ENCODE data around the gene MDFIC.

Gene MDFIC

GRCh38 chr7:114934713-114935112 lies 12.8 kb downstream of the MDFIC start:
- Histone ChIP-seq H3K4me1 (ENCODE audit: control insufficient read depth in 5 of 5, insufficient read depth in 5 of 5, low read length in 5 of 5) (peaks cover 0 to 86% (median 56%) of the 10 kb centered on the region in 5 donors), H3K36me3 (ENCODE audit: control insufficient read depth in 5 of 5, insufficient read depth in 5 of 5, low read length in 5 of 5) (no peaks in the 10 kb centered on the region), H3K27ac (ENCODE audit: low read depth, low read length) (peak overlapping the region; percentile 38), H3K9me3 (ENCODE audit: control insufficient read depth in 5 of 5, low read length in 5 of 5) (no peaks in the 10 kb centered on the region), H3K9ac (ENCODE audit: low read length in 5 of 5) (peak overlapping the region in 1 of 5 donors; percentile 48), H3K27me3 (ENCODE audit: control insufficient read depth in 5 of 5, insufficient read depth in 4 of 5, low read length in 5 of 5) (no peaks in the 10 kb centered on the region), H3K4me3 (ENCODE audit: low read depth in 1 of 5, low read length in 5 of 5) (no peak overlapping the region)

- H3K4me3 ChIP-seq (ENCODE audit: low read depth in 1 of 5, low read length in 5 of 5), result no peak overlapping the region
- H3K4me1 ChIP-seq (ENCODE audit: control insufficient read depth in 5 of 5, insufficient read depth in 5 of 5, low read length in 5 of 5), result peaks cover 0 to 84% (median 53%) of the 10 kb centered on the region in 5 donors
- H3K9me3 ChIP-seq (ENCODE audit: control insufficient read depth in 5 of 5, low read length in 5 of 5), result no peaks in the 10 kb centered on the region
- H3K27me3 ChIP-seq (ENCODE audit: control insufficient read depth in 5 of 5, insufficient read depth in 4 of 5, low read length in 5 of 5), result no peaks in the 10 kb centered on the region
- peak overlapping the region; percentile 38 for H3K27ac ChIP-seq (ENCODE audit: low read depth, low read length)
- no peaks in the 10 kb centered on the region for H3K36me3 ChIP-seq (ENCODE audit: control insufficient read depth in 5 of 5, insufficient read depth in 5 of 5, low read length in 5 of 5)
- H3K9ac ChIP-seq (ENCODE audit: low read length in 5 of 5), result peak overlapping the region in 1 of 5 donors; percentile 32
Measured at GRCh38 chr7:114936471-114936870, 14.6 kb downstream of the MDFIC start.

- peak overlapping the region; percentile 6 for H3K27ac ChIP-seq (ENCODE audit: low read depth, low read length)
- H3K36me3 ChIP-seq (ENCODE audit: control insufficient read depth in 5 of 5, insufficient read depth in 5 of 5, low read length in 5 of 5), result peaks cover 0 to 2% (median 0%) of the 10 kb centered on the region in 5 donors
- peaks cover 0 to 82% (median 53%) of the 10 kb centered on the region in 5 donors for H3K4me1 ChIP-seq (ENCODE audit: control insufficient read depth in 5 of 5, insufficient read depth in 5 of 5, low read length in 5 of 5)
- H3K27me3 ChIP-seq (ENCODE audit: control insufficient read depth in 5 of 5, insufficient read depth in 4 of 5, low read length in 5 of 5), result no peaks in the 10 kb centered on the region
- H3K4me3 ChIP-seq (ENCODE audit: low read depth in 1 of 5, low read length in 5 of 5), result no peak overlapping the region
- no peak overlapping the region for H3K9ac ChIP-seq (ENCODE audit: low read length in 5 of 5)
- H3K9me3 ChIP-seq (ENCODE audit: control insufficient read depth in 5 of 5, low read length in 5 of 5), result no peaks in the 10 kb centered on the region
Measured at GRCh38 chr7:114937446-114937845, 15.6 kb downstream of the MDFIC start.

DNA sequence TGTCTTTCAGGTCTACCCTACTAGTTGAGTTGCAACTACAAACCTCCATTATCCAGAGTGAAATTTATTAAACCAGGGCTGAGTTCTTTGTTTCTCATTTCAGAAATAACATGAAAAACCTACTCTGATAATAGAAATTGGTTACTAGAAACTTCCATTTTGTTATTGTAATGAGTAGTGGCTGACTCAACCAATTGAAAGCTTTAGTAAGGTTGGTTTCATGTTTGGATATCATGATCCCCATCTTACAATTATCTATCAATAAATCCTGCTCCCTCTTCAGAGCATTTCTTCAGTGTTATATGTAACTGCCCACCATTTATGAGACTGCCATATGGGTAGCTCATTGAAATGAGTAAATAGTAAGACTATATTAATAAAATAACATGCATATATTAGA lies 16.9 kb downstream of the MDFIC start:
- no peaks in the 10 kb centered on the region for H3K27me3 ChIP-seq (ENCODE audit: control insufficient read depth in 5 of 5, insufficient read depth in 4 of 5, low read length in 5 of 5)
- H3K9me3 ChIP-seq (ENCODE audit: control insufficient read depth in 5 of 5, low read length in 5 of 5), result no peaks in the 10 kb centered on the region
- H3K36me3 ChIP-seq (ENCODE audit: control insufficient read depth in 5 of 5, insufficient read depth in 5 of 5, low read length in 5 of 5), result peaks cover 0 to 12% (median 0%) of the 10 kb centered on the region in 5 donors
- peak overlapping the region; percentile 70 for H3K27ac ChIP-seq (ENCODE audit: low read depth, low read length)
- H3K4me1 ChIP-seq (ENCODE audit: control insufficient read depth in 5 of 5, insufficient read depth in 5 of 5, low read length in 5 of 5), result peaks cover 0 to 78% (median 45%) of the 10 kb centered on the region in 5 donors
- no peak overlapping the region for H3K4me3 ChIP-seq (ENCODE audit: low read depth in 1 of 5, low read length in 5 of 5)
- H3K9ac ChIP-seq (ENCODE audit: low read length in 5 of 5), result no peak overlapping the region

- H3K4me3 ChIP-seq (ENCODE audit: low read depth in 1 of 5, low read length in 5 of 5), result no peak overlapping the region
- H3K27me3 ChIP-seq (ENCODE audit: control insufficient read depth in 5 of 5, insufficient read depth in 4 of 5, low read length in 5 of 5), result no peaks in the 10 kb centered on the region
- H3K9ac ChIP-seq (ENCODE audit: low read length in 5 of 5), result no peak overlapping the region
- H3K9me3 ChIP-seq (ENCODE audit: control insufficient read depth in 5 of 5, low read length in 5 of 5), result no peaks in the 10 kb centered on the region
- peaks cover under 1 to 79% (median 47%) of the 10 kb centered on the region in 5 donors for H3K4me1 ChIP-seq (ENCODE audit: control insufficient read depth in 5 of 5, insufficient read depth in 5 of 5, low read length in 5 of 5)
- peaks cover 0 to 12% (median 0%) of the 10 kb centered on the region in 5 donors for H3K36me3 ChIP-seq (ENCODE audit: control insufficient read depth in 5 of 5, insufficient read depth in 5 of 5, low read length in 5 of 5)
- H3K27ac ChIP-seq (ENCODE audit: low read depth, low read length), result peak overlapping the region; percentile 70
Measured at GRCh38 chr7:114939484-114940097, 17.7 kb downstream of the MDFIC start.

DNA sequence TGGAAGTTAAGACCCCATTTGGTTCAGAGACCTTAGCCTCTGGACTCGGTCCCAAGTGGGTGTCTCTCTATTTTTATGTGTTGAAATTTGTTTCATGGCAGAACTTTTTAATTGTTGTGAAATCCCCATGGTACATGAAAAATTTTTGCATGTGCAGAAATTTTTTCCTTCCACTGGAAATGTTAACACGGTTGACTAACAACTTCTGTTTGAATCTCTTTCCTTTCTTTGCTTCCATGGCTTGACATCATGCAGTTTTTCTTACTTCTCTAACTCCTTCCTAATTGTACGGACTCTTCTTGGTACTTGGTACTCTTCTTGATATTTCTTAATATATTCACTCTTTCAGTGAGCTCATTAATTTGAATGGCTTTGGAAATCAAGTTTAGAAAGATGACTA lies 18.3 kb downstream of the MDFIC start:
- peak overlapping the region; percentile 70 for H3K27ac ChIP-seq (ENCODE audit: low read depth, low read length)
- H3K4me1 ChIP-seq (ENCODE audit: control insufficient read depth in 5 of 5, insufficient read depth in 5 of 5, low read length in 5 of 5), result peaks cover 5 to 79% (median 48%) of the 10 kb centered on the region in 5 donors

GRCh38 chr7:114941692-114942091 lies 19.8 kb downstream of the MDFIC start:
- no peaks in the 10 kb centered on the region for H3K9me3 ChIP-seq (ENCODE audit: control insufficient read depth in 5 of 5, low read length in 5 of 5)
- H3K27ac ChIP-seq (ENCODE audit: low read depth, low read length), result peak overlapping the region; percentile 70
- no peak overlapping the region for H3K4me3 ChIP-seq (ENCODE audit: low read depth in 1 of 5, low read length in 5 of 5)
- no peaks in the 10 kb centered on the region for H3K27me3 ChIP-seq (ENCODE audit: control insufficient read depth in 5 of 5, insufficient read depth in 4 of 5, low read length in 5 of 5)
- peaks cover 0 to 12% (median 0%) of the 10 kb centered on the region in 5 donors for H3K36me3 ChIP-seq (ENCODE audit: control insufficient read depth in 5 of 5, insufficient read depth in 5 of 5, low read length in 5 of 5)
- peaks cover 5 to 71% (median 39%) of the 10 kb centered on the region in 5 donors for H3K4me1 ChIP-seq (ENCODE audit: control insufficient read depth in 5 of 5, insufficient read depth in 5 of 5, low read length in 5 of 5)
- no peak overlapping the region for H3K9ac ChIP-seq (ENCODE audit: low read length in 5 of 5)

More for the DNA sequence above, 18.3 kb downstream of the MDFIC start:
- Histone ChIP-seq H3K27me3 (ENCODE audit: control insufficient read depth in 5 of 5, insufficient read depth in 4 of 5, low read length in 5 of 5) (no peaks in the 10 kb centered on the region), H3K9me3 (ENCODE audit: control insufficient read depth in 5 of 5, low read length in 5 of 5) (no peaks in the 10 kb centered on the region), H3K4me3 (ENCODE audit: low read depth in 1 of 5, low read length in 5 of 5) (no peak overlapping the region), H3K36me3 (ENCODE audit: control insufficient read depth in 5 of 5, insufficient read depth in 5 of 5, low read length in 5 of 5) (peaks cover 0 to 12% (median 0%) of the 10 kb centered on the region in 5 donors), H3K9ac (ENCODE audit: low read length in 5 of 5) (no peak overlapping the region)

- Histone ChIP-seq H3K27me3 (ENCODE audit: control insufficient read depth in 5 of 5, insufficient read depth in 4 of 5, low read length in 5 of 5) (no peaks in the 10 kb centered on the region), H3K9ac (ENCODE audit: low read length in 5 of 5) (no peak overlapping the region), H3K9me3 (ENCODE audit: control insufficient read depth in 5 of 5, low read length in 5 of 5) (no peaks in the 10 kb centered on the region), H3K27ac (ENCODE audit: low read depth, low read length) (no peak overlapping the region), H3K4me1 (ENCODE audit: control insufficient read depth in 5 of 5, insufficient read depth in 5 of 5, low read length in 5 of 5) (peaks cover 5 to 62% (median 36%) of the 10 kb centered on the region in 5 donors), H3K36me3 (ENCODE audit: control insufficient read depth in 5 of 5, insufficient read depth in 5 of 5, low read length in 5 of 5) (peaks cover 0 to 13% (median 5%) of the 10 kb centered on the region in 5 donors), H3K4me3 (ENCODE audit: low read depth in 1 of 5, low read length in 5 of 5) (no peak overlapping the region)
Measured at GRCh38 chr7:114942446-114943175, 20.7 kb downstream of the MDFIC start.

GRCh38 chr7:114943530-114943929 lies 21.6 kb downstream of the MDFIC start:
- H3K4me3 ChIP-seq (ENCODE audit: low read depth in 1 of 5, low read length in 5 of 5), result no peak overlapping the region
- H3K4me1 ChIP-seq (ENCODE audit: control insufficient read depth in 5 of 5, insufficient read depth in 5 of 5, low read length in 5 of 5), result peaks cover 5 to 55% (median 35%) of the 10 kb centered on the region in 5 donors
- no peaks in the 10 kb centered on the region for H3K9me3 ChIP-seq (ENCODE audit: control insufficient read depth in 5 of 5, low read length in 5 of 5)
- peaks cover 0 to 15% (median 5%) of the 10 kb centered on the region in 5 donors for H3K36me3 ChIP-seq (ENCODE audit: control insufficient read depth in 5 of 5, insufficient read depth in 5 of 5, low read length in 5 of 5)
- no peak overlapping the region for H3K9ac ChIP-seq (ENCODE audit: low read length in 5 of 5)
- no peaks in the 10 kb centered on the region for H3K27me3 ChIP-seq (ENCODE audit: control insufficient read depth in 5 of 5, insufficient read depth in 4 of 5, low read length in 5 of 5)
- H3K27ac ChIP-seq (ENCODE audit: low read depth, low read length), result peak overlapping the region; percentile 75

Measured in subcutaneous abdominal adipose tissue (tissue), 5 donors.